Stimulated activated CD4-positive, alpha-beta T cell treated with anti-CD3 and anti-CD28 coated beads, Interleukin-2, amount 100 ng/mL, for 24 hours (primary cell): ENCODE results near the gene TPK1.

Experiments
- DNase-seq, 2 donors: peaks; one replicate each; pipeline ENCODE4 v3.0.0-alpha.2; 2020

Gene TPK1

DNA sequence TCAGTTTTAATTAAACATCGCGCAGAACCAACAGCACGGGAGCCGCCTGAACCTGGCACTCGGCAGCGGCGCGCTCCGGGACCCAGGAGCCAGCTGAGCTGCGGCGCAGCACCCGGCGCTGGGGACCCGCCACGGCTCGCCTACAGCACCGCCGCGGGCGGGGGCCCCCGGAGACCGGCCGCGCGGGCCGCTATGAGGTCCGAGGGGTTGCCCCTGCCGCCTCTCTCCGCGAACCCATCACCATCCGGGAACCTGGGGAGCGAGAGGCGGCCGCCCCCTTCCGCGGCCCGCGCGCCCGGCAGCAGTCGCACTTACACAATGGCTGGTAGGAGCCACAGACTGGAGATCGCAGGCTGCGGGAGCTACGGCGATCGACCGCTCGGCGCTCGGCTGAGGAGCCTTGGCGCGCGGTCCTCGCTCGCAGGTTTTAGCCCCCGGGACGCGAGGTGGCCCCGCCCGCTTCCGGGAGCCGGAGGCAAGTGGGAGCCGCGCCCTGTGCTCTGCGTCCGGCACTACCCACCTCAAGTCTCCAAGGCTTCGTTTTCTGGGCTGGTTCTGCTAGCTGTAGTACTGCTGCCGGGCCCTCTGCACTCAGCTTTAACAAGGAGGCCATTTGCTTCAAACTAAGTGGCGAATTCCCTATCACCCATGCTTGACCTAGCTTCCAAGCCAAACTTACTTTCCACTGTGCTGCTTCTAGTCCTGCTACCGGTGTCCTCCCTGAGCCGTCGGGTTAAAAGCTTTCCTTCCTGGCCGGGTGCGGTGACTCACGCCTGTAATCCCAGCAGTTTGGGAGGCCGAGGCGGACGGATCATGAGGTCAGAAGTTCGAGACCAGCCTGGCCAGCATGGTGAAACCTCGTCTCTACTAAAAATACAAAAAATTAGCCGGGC is at the start of gene TPK1:
TPK1 (minus strand) TSS at position 402 of the 893 bp plus-strand sequence. CDS start 451 bp downstream, outside the sequence.
- DNase-seq = peak; percentile 89 to 90

DNA sequence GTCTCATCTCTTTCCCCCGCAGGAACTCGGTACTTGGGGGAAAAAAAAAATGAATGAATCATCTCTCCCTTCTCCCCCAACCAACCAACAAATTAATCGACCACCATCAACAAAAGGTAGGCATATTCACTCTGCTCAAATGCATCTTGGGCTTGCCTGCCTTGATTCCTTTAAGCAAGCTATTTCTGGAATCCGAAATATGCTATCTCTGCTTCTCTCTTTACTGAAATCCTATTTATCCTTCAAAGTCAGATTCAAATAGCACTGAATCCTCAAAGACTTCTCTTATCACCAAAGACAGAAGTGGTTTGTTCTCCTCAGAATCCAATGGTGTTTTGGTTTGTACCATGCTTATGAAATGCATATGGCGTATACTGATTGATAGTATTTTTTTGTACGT is 49.6 kb upstream of the TPK1 start:
- DNase-seq = no peak

DNA sequence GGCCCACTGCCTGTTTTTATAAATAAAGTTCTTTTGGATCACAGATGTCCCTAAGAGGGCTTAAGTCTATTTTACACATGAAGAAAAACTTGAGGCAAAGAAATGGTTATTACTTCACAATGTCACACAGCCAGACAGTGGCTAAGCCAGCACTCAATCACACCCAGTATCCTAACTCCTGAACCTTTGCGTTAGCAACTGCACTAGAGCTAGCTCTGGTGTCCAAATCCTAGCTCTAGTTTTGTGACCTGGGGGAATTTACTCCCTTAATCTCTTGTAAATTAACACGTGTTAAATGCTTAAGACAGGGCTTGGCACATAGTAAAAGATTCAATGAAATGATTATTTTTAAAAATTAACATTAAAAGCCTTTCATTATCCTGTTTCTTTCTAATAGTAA is 49.0 kb upstream of the TPK1 start:
- DNase-seq = no peak

DNA sequence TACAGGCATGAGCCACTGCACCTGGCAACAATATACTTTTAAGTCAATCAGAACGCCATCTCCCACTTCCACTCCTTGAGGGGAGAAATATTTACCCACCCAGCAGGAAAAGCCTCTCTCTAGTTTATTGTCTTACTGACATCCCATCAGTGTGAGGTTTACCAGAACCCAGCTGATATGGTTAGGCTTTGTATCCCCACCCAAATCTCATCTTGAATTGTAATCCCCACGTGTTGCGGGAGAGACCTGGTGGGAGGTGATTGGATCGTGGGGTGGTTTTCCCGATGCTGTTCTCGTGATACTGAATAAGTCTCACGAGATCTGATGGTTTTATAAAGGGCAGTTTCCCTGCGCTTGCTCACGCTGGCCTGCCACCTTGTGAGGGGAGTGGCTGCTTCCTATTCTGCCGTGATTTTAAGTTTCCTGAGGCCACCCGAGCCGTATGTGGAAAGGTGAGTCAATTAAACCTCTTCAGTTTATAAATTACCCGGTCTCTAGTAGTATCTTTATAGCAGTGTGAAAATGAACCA is 37.5 kb upstream of the TPK1 start:
- DNase-seq = no peak

DNA sequence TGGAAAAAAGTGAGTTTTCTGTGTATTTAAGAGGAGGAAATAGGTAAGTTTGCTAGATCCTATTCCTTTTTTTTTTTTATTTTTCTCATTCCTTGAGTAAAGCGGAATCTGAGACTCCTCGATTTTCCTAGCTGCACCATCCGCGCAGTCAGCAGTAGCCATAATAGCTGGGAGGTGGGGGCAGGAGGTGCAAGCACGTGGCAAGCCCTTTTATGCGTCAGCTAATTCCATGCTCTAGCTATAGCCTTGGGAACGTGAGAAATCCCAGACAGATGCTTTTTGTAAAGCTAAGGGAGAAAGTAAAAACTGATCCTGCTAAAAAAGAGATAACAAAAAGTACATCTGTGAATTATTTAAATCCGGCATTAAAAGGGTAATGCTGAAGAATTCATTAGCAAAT is 33.2 kb upstream of the TPK1 start:
- DNase-seq = no peak

DNA sequence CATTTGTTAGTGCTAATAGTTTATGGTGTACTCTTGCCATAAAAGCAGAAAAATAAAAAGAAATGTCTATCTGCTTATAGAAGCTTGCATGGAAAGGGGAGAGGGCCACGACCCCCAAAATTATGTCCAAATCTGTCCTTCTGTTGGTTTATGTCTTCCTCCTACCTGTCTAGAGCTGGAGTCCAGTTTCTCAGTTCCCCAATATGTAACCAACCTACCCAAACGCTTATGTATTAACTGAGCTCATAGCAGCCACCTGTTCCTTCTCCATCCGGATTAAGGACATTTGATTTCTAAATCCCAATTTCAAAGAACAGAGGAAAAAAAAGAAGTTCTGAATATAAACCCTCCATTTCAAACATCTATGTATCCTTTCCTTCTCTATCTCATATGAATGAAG is 30.3 kb upstream of the TPK1 start:
- no peak for DNase-seq

DNA sequence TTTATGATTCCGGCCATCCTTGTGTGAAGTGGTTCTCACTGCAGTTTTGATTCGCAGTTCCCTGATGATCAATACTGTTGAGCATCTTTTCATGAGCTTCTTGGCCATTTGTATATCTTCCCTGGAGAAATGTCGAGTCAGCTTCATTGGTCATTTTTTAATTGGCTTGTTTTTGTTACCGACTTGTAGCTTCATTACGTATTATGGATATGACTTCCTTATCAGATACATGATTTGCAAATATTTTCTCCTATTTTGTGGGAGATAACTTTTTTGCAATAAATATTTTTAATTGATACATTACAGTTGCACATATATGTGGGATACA is 27.4 kb upstream of the TPK1 start:
- no peak for DNase-seq

DNA sequence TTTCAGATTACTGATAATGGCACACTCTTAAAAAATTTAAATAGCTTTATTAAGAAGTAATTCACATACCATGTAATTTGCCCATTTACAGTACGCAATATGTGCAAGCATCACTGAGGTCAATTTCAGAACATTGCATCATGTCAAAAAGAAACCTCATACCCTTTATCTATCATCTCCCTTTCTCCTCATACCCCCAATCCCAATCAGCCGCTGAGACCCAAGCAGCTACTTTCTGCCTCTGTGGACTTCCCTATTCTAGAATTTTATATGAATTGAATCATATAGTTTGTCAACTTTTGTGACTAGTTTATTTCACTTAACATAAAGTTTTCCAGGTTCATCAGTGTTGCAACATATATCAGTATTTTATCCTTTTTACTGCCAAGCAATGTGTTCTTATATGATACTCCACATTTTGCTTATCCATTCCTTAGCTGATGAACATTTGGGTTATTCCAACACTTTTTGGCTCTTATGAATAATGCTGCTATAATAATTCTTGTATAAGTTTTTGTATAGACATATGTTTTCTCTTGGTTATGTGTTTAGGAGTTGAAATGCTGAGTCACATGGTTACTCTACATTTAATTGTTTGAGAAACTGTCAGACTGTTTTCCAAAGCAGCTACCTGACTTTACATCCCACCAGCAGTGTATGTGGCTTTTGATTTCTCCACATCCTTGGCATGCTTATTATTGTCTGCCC is 26.9 kb upstream of the TPK1 start:
- DNase-seq = no peak

DNA sequence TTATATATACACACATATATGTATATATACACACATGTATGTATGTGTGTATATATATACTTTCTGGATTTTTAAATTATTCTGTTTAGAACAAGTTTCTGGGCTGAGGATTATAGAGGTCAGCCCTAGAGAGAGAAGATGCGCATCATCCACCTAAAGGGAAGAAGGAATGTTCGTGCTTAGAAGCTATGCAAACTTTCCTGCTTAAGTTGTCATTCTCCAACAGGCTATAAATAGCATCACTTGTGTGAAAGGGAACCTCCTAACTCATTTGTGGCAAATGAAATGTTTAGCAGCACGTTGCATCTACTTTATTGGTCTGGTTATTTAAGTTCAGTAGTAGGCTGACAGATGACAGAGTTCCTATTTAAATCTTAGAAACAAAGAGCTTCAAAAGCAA is 23.9 kb upstream of the TPK1 start:
- DNase-seq = no peak

DNA sequence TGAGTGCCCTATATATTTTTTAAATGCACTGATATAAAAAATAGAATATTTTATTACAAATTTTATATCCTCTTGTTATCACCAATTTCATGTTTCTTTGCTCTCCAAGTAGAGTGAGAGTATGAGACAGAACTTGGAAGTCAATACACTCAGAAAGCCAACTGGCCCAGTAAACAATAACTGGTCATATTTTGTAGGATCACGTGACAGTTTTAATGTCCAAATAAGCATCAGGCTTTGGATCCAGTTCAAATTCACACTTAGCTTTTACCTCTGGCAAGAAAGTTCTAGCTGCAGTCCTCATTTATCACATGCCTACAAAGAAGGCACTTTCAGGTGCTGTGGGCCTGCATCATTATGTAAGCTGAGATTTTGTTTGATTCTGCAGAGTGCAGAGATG is 21.6 kb upstream of the TPK1 start:
- DNase-seq = no peak

DNA sequence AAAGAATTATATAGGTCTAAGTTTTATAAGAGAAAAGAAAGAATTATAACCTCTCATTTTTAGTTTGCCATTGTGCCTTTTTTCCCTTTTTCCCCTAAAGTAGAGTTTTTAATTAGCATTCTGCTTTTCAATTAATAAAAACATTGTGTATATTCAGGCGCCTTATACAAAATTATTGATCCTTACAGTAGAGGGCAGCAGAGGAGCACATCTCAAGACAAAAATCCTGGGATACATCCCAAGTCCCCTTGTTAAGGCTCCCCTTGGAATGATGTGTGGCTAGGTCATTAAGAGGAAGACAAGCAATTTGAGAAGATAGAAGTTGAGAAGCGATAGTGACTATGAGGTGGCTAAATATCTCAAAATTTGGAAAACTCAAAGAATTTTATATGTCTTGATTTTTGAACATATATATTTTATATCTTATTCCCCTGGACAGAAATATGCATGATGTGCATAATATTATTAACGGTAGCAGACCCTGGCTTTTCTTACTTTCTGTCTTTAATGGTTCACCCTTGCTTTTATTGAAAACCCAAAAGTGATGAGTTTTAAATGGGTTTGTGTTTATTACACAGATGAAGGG is 19.1 kb upstream of the TPK1 start:
- DNase-seq = no peak

DNA sequence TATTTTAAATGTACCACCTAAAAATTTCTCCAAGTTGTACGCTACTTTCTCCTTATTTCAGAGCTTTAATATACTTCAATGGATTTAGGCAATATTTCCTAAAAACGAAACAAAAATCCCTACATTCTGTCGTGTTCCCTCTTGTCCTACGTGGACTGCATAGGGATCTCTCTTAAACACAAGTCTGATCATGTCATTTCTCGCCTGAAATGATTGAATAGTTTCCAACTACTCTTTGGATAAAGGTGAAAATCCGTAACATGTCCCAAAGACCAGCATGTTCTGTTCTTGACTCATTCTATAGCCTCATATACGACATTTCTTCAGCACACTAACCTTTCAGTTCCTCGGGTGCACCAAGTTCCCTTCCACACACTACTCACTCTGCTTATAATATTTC is 17.7 kb upstream of the TPK1 start:
- DNase-seq = no peak

DNA sequence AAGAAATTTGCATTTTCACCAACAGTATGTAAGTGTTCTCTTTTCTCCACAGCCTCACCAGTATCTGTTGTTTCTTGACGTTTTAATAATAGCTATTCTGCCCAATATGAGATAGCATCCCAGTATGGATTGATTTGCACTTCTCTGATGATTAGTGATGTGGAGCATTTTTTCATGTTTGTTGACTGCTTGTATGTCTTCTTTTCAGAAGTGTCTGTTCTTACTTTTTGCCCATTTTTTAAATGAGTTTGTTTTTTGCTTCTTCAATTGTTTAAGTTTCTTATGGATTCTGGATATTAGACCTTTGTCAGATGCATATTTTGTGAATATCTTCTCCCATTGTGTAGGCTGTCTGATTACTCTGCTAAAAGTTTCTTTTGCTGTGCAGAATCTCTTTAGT is 12.2 kb upstream of the TPK1 start:
- DNase-seq = no peak

DNA sequence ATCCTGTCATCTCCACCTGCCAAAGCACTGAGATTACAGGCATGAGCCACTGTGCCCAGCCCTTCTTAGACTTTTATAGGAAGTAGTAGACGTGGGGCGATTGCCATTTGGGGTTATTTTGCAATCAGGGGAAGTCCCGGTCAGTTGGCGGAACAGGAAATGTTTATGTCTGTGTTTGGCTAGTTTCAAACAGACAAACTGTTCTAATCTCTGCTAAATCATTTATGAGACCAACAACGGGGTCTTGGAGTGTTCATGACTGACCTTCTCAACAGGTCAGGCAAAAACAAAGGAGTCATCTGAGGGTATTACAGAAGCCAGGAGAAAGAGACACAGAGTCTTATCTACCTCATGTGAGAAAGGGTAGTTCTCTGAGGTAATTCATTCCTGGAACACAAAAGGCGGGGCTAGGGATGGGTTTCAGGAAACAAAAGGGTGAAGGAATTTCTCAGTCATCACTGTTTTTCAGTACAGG is 6.6 kb upstream of the TPK1 start:
- DNase-seq = peak in 1 of 2 donors; percentile 25

DNA sequence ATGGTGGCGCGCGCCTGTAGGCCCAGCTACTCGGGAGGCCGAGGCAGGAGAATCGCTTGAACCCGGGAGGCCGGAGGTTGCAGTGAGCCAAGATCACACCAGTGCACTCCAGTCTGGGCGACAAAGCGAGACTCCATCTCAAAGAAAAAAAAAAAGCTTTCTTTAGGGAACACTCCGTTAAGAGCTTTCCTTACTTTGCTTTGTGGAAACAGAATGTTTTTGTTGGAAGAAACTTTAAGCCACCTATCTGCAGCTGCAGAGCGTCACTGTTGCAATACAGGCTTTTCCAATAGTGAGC is 641 bp upstream of the TPK1 start:
- DNase-seq = no peak

DNA sequence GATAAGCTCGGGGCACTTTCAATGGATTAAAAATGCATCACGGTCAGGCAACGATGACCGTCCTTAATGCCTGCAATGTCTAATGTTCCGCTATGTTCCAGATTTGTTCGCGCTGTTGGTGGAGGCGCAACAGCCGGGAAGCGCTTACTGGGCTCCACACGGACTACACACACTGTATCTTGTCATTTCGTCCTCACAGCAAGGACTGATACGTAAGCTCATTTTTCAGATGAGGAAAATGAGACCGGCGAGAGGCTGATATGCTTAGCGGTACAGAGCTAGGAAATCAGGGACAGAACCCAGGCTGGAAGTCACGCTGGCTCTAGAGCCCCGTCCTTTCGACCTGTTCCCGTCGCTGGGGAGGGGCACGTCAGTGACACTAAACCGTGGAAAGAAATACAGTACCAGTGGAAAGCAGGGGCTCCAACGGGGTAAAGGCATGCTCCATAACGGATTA is 670 bp downstream of the TPK1 start:
- DNase-seq = peak; percentile 53 to 56

DNA sequence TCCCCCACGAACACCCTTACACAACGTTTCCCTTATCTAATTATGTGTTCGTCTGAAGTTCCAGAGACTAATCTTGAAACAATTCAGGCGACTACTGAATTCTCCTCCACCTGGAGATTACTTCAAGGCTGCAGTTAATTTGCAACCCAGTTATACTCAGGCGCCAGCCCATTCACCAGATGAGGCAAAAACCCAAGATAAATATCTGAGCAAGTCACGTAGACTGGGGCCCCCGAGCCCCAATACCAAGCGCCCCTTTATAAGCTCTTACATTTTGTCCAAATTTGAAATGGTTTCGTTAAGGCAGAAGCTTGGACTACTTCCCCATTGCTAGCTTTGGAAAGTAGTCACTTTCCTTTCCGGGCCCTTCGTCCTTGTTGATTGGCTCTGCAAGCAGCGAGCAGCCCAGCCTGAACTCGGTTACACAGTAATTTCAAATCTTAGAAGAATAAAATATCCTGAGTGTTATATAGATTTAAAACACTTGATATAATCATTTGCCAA is 1.2 kb downstream of the TPK1 start:
- peak; percentile 39 to 40 for DNase-seq

DNA sequence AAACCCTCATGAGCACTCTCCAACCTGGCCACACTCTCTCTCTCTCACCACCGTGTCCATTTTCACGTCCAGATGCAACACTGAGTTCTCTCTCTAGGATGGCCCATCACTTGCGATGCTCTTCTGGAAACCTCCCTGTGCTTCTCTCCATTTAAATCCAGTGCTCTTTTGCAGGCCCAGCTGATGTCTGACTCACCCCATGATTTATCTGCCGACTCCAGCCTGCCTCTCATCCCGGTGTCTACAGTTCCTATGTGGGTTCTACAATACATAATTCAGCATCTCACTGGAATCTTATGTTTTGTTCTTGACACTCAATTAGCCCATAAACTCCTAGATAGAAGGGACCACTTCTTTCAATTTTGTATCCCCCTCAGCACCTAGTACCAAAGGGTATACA is 5.0 kb downstream of the TPK1 start:
- no peak for DNase-seq

DNA sequence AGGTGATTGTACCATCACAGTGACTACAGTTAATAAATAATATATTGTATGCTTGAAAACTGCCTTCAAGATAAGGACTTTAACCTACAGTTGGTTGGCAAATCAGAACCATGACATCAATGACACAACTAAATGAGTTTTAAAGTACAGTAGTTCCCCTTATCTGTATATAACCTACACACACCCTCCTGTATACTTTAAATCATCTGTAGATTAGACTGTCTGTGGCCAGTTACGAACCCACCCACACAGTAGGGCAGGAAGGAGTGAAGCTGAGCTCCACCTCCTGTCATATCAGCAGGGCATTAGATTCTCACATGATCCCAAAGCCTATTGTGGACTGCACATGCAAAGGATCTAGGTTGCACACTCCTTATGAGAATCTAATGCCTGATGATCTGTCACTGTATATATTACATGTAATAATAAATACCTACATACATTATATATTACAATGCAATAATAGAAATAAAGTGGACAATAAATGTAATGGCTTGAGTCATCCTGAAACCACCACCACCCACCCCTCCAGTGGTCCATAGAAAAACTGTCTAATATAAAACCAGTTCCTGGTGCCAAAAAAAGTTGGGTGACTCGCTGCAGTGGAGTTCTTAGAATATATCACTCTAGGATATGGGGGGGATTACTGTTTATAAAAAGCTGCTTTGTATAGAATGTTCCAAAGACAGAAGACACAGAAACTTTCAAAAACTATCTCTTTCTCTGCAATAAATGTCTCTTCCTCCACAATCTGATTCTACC is 5.6 kb downstream of the TPK1 start:
- DNase-seq = no peak

DNA sequence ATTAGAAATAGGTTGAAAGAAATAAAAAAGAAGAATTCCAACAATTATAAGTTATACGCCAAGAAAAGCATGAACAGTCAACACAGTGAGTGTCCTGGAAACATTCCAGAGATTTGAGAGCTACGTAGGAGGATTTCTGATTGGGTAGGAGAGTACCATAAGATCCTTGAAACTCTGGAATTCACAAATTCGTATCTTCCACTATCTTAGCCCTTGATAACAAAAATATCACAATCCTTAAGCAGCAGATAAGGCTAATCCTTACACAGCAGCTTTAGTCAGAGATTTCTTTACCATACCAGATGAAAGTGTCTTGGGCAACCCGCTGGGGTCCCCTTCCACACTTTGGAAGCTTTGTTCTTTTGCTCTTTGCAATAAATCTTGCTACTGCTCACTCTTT is 8.2 kb downstream of the TPK1 start:
- no peak for DNase-seq

DNA sequence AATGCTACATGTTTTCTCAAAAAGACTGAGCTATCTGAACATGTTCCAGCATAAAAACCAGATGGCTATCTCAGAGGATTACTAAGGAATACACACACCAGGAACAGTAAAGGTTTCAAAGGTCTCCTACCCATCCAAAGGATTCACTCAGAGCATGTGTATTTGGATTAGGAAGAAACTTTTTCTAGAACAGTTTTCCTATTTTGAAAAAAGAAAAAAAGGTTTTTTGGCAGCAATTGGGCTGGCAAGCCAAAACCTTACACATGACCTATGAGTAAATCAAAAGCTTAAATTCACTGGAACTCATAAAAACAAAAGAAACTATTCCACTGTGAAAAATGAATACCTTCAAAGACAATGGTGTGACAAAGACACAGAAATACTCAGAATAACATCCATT is 9.6 kb downstream of the TPK1 start:
- DNase-seq = no peak

DNA sequence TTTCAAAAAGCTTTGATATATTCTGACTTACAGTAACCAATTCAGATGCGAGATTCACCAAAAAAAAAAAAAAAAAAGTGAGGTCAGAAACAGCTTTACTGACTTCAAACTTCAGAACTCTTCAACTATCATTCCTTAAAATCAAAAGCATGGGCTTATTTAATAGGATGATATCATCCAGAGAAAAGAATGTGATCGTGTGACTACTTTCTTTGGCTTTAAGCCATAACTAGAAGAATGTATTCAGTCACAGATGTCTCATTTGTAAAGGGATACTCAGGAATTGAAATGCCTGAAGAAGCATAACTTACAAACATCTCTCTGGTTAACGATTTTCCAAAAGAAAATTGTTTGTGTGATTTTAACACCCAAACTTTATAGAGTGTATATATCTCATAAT is 11.5 kb downstream of the TPK1 start:
- DNase-seq = no peak

DNA sequence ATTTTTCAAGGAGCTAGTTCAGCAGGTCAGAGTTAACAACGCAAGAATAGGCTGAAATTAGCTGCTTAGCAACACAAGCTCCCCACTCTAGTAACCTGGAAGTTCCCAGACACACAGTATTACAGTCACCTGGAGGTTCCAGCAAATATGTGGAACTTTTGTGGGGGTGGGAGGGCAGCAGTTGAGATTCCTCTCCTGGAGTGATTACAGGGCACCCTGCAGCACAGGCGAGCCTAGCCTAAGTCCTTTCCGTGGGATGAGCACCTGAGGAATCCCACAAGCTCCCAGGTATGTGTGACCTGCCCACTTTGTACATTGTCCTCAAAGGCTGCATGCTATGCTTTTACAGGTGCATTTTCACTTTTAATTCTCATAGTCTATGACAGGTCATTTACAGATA is 13.6 kb downstream of the TPK1 start:
- DNase-seq = no peak
